Right renal pelvis (tissue), 4 donors: Measurements from ENCODE around the gene FRMD5. TPM values are rescaled to one million over a fixed set of nuclear protein-coding genes. Genes with fewer than 3 reads are reported as not detected.
"Not testable (repeated sequence)": the region's sequence is repeated elsewhere in the genome, so short reads cannot be mapped to it uniquely, and the experiment has no call there.

Experiments used
- DNase-seq, 4 donors: peaks; one replicate each; pipeline ENCODE4 v3.0.0-alpha.2; 2013; ENCODE audit warnings: low read depth in 4 of 4, low spot score in 3 of 4, missing footprints in 1 of 4
- polyA plus RNA-seq, 4 donors: library from polyadenylated mRNA; unstranded; fragments of 120-200 nt; gene quantifications; one replicate each; pipeline ENCODE4 v1.2.1, GENCODE V29; 2013; ENCODE audit not compliant: insufficient read length in 4 of 4

The FRMD5 gene
- polyA plus RNA-seq, 4 donors, result 0.91 to 1.1 (median 0.99) TPM

- no peak for DNase-seq
Measured at GRCh38 chr15:43868406-43868805, 326.7 kb downstream of the FRMD5 start.

GRCh38 chr15:43867096-43867495 lies 328.0 kb downstream of the FRMD5 start:
- no peak for DNase-seq

DNA sequence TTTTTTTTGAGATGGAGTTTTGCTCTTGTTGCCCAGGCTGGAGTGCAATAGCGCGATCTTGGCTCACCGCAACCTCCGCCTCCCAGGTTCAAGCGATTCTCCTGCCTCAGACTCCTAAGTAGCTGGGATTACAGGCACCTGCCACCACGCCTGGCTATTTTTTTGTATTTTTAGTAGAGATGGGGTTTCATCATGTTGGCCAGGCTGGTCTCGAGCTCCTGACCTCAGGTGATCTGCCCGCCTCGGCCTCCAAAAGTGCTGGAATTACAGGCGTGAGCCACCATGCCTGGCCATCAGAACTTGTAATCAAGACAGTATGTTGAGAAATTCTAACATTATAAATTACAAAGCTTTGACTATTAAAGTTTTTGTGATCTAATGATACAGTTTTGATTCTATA lies 328.4 kb downstream of the FRMD5 start:
- not testable (repeated sequence) for DNase-seq

DNA sequence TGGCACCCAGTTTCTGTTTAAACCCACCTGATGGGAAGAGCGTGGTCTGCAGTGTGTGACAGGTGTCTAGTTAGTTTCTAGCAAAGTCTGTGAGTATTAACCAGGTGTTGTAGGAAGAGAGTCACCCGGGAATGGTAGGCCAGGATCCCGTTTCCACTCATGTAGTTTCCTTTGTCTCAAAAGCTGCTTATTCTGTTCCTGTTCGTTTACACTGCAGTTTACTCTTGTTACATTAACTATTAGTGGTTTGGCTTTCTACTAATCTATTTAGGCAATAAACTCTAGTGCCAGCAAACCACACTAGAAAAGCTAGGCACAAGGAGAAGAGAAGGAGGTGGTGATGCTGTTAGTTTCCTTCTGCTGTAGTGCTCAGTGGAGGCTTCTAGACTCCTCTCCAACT lies 335.5 kb downstream of the FRMD5 start:
- DNase-seq, result no peak

GRCh38 chr15:43854801-43855200 lies 340.3 kb downstream of the FRMD5 start:
- DNase-seq, result no peak

GRCh38 chr15:43852607-43853006 lies 342.5 kb downstream of the FRMD5 start:
- DNase-seq, result no peak

GRCh38 chr15:43851251-43851650 lies 343.8 kb downstream of the FRMD5 start:
- DNase-seq, result no peak

- DNase-seq, result no peak
Measured at GRCh38 chr15:43845421-43845820, 349.6 kb downstream of the FRMD5 start.

DNA sequence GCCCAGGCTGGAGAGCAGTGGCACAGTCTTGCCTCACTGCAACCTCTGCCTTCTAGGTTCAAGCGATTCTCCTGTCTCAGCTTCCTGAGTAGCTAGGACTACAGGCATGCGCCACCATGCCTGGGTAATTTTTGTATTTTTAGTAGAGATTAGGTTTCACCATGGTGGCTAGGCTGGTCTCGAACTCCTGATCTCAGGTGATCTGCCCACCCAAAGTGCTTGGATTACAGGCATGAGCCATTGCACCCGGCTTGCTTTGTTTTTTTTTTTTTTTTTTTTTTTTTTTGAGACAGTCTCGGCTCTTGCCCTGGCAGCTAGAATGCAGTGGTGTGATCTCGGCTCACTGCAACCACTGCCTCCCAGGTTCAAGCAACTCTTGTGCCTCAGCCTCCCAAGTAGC lies 362.6 kb downstream of the FRMD5 start:
- not testable (repeated sequence) for DNase-seq

- DNase-seq, result not testable (repeated sequence)
Measured at GRCh38 chr15:43831519-43832052, 363.5 kb downstream of the FRMD5 start.

- DNase-seq, result not testable (repeated sequence)
Measured at GRCh38 chr15:43830691-43831275, 364.3 kb downstream of the FRMD5 start.

GRCh38 chr15:43829951-43830540 lies 365.0 kb downstream of the FRMD5 start:
- DNase-seq, result not testable (repeated sequence)

DNA sequence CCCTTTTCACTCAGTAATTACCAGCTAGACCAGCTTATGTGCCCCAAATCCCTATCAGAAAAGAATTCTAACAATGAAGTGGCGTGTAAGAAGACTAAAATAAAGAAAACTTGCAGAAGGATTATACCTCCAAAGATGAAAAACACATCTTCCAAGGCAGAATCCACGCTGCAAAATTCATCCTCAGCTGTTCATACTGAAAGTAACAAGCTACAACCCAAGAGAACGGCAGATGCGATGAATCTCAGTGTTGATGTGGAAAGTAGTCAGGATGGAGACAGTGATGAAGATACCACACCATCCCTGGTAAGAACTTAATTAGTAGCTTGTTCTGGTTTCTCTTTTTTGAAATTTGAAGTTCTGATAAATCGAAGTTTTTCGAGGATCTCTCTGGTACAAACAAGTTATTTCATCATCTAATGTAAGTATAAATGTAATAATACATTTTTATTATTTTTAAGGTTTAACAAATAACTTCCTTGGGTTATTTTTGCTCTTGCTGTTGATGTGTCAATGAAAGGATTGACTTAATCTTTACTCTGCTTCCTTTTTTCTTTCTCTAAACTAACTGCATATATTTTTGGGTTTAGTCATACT lies 366.9 kb downstream of the FRMD5 start:
- DNase-seq, result no peak

GRCh38 chr15:43826508-43827341 lies 368.3 kb downstream of the FRMD5 start, which contains the start of gene WDR76:
Gene WDR76 (plus strand): TSS chr15:43827002. CDS start chr15:43827033, 31 bp downstream.
- peak; percentile 55 to 65 (median 61) for DNase-seq

- no peak for DNase-seq
Measured at GRCh38 chr15:43826029-43826507, 369.0 kb downstream of the FRMD5 start.

- not testable (repeated sequence) for DNase-seq
Measured at GRCh38 chr15:43825305-43825704, 369.8 kb downstream of the FRMD5 start.

DNA sequence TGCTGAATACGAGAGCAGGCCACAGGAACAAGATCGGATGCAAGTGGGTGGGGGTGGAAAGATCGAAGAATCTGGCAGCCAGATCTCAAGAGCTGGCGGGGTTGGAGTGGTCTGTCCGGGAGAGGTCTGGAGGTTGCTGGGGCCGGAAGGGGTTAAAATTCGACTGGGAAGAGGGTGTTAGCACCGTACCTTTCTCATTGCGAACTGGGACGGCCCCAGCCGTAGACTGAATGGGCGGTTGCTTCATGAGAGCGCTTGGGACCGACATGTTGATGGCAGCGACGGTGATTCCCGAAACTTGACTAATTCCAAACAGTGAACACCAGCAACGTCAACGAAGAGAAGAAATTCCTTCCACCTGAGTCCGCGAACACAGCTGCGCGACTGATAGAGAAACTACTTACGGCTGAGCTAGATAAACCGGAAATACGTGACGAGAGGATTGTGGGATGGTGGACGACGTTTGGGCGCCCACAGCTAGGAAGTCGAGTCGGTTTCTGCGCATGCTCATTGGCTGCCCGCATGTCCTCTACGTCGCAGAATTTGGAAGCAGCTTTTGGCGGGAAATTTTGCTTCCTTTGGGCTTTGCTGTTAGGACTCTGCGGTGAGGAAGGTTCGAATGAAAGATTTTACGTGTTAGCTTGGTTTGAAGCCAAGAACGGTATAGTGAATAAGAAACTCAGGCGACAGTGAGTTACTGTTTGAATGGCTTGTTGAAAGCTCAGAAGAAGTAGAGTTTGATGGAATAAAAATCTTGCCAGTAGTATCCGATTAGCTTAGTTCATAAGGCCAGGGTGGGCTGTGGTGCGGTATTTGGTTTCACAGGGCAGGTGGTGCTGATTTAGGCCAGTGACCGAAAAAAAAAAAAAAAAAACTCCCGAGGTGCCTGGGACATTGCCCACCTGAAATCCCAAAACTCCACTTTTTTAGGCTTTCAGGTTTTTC lies 370.5 kb downstream of the FRMD5 start, which contains the start of gene MFAP1:
TSS of gene MFAP1 (minus strand) at position 389 of the 945 bp plus-strand sequence. CDS start at position 268, 121 bp downstream.
- DNase-seq, result peak; percentile 89 to 93 (median 92)

DNA sequence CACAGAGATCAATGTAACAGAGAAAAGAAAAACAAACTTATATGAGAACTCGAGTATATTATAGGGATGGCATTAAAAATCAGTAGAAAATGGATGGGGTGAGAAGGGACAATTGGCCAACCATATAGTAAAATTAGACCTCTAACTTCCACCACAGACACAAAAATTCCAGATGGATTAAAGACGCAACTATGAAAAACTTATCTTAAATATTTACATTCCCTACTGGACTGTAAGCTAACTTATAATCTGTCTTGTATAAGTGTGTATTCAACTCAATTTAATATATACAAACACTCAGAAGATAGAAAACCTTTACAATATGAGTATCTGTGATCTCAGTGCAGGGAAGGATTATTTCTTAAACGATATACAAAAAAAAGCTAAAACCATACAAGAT lies 373.6 kb downstream of the FRMD5 start:
- DNase-seq, result no peak
